HG02852 (cell line): ENCODE data around the gene FAM186B.

ENCODE experiments used
- ATAC-seq: cut with Tn5 transposase; IDR thresholded peaks from one replicate; pipeline ENCODE4 v1.9.1; 2021; ENCODE audit warnings: mild to moderate bottlenecking, moderate library complexity; ENCODE audit not compliant: unreplicated experiment

The FAM186B gene

DNA sequence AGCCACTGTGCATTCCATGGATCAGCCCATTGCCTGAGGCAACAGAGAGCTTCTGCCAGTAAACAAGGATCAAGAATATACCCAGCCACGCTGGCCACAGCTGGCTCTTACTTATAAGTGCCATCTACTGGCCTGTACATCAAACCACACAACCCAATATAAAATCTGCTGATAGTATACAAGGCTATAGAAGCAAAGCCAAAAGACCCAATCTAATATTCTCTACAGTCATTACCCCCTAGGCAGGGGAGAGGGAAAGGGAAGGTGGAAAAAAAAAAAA, 4.4 kb upstream of the FAM186B start:
- no peak for ATAC-seq

DNA sequence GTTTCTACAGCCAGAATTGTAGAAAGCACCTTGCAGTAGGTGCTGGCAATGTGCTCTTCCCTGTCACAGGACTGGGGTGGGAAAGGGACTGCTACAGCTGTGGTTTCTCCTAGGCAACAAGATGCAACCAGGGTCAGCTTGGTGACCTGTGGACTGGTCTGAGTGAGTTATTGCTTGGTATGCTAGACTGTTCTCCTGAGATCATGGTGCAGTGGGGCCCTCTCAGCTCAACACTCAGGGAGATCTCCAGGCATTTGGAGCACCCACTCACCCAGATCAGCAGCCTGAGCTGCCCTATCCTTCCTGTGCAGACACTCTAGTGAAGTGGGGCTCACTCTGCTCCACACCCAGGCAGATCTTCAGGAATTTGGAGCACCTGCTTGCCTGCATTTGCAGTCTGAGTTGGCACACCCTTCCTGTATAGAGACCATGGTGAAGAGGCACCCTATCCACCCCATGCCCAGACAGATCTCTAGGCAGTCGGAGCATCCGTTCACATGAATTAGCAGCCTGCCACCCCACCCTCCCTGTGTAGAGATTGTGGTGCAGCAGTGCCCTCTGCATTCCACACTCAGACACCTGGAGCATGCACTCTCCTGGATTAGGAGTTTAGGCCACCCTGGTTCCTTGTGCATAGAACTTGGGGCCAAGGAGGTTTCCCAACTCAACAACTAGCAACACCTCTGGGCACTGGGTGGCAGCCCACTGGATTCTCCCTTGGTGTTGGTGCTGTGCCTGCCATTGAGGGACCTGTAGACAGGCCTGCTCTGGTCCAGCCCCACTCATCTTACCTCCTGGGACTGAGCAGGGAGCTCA, 3.8 kb upstream of the FAM186B start:
- ATAC-seq: no peak

DNA sequence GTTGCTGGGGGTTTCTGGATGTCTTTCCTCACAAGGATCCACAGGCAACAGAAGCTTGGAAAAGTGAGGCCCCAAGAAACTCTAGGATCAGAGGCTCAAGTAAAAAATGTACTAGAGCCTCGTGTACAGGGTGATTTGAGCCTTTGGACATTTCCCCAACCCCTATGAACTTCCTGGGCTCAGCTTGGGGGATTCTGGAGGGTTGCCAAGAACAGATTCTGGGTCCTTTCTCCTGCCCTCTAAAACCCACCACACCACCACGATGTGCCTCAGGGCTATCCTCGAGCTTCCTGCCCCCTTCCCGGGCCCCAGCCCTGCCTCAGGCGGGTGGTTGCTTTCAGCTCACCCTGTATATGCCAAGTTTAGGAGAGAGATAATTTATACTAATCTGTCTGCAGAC, 583 bp downstream of the FAM186B start:
- ATAC-seq: no peak

GRCh38 chr12:49603721-49604120, 1.7 kb downstream of the FAM186B start:
- ATAC-seq: no peak

DNA sequence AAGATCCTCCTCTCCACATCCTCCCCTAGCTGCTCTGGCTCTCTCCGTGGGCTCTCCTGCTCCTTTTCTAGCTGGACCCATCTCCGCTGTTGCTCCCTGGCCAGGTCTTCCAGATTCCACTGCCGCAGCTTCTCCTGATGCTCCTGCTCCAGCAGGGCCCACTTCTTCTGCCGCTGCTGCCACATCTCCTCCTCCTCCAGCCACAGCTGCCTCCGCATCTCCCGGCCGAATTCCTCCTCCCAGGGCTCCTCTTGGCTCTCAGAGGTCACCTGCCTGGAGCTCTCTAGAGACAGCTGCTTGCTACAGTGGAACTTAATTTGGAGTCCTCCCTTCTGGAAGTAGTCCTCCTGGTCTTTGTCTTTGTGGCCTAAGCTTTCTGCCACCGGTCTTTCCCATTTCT, 5.5 kb downstream of the FAM186B start:
- ATAC-seq: no peak

- ATAC-seq: no peak
These were observed 6.9 kb downstream of the FAM186B start for GRCh38 chr12:49598527-49598926.

DNA sequence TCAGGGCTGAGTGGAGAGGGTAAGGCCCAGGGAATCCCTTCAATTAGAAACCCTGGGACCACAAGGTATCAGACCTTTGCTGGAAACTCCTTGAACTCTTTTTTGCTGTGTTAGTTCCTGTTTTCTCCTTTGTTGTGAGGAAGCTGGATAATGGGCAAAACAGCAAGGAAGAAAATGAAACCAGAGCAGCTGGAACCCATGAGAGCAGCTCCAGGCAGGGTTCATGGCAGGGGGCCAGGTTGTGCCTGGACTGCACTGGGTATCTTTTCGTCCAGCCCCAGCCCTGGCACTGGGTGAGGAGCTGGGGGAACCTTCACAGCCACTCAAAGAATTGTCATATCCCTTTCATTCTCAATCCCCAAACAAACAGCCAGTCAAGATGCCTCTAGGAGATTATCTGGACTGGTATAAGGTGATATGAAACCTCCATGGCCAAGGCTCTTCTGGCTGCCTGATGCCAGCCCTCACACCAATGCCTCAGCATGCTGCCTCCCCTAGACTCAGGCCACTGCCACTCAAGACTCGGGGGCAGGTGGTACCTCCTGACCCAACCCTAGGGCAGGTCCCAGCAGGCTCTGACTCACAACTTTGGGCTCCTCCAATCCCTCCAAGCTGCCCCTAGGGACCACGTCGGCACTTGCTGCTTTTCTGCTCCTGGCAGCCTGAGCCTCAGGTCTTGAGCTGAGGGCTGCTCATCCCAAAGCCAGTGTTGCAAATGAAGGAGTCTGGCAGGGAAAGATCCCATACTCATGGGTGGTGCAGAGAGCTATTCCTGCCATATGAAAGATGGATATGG, 16.5 kb downstream of the FAM186B start:
- ATAC-seq: no peak

- ATAC-seq: no peak
These were observed 17.2 kb downstream of the FAM186B start for GRCh38 chr12:49588281-49588680.

- ATAC-seq: no peak
These were observed 18.1 kb downstream of the FAM186B start for GRCh38 chr12:49587174-49587908.

- ATAC-seq: no peak
These were observed 19.7 kb downstream of the FAM186B start for GRCh38 chr12:49585477-49586459.

DNA sequence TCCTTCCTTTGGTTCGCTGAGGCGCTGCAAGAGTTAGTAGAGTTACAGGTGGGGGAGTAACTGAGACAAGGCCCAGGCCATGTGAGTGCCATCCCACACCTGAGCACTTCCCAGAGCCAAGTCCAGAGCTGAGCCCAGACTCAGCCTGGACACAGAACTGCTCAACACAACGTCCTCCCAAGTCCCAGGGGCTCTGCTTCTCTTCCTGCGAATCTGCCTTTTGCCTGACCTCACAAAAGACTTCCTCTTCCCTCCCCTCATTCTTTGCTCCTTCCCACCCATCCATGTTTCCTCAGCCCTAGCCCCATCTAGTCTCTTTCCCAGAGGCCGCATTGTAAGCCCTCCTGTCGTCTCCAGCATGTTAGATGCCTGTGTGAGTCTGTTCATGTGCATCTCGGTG, 20.8 kb downstream of the FAM186B start:
- no peak for ATAC-seq

GRCh38 chr12:49583366-49584094, 21.9 kb downstream of the FAM186B start:
- ATAC-seq: no peak

- no peak for ATAC-seq
These were observed 22.6 kb downstream of the FAM186B start for GRCh38 chr12:49582850-49583249.

GRCh38 chr12:49582201-49582600, 23.2 kb downstream of the FAM186B start:
- ATAC-seq: no peak

DNA sequence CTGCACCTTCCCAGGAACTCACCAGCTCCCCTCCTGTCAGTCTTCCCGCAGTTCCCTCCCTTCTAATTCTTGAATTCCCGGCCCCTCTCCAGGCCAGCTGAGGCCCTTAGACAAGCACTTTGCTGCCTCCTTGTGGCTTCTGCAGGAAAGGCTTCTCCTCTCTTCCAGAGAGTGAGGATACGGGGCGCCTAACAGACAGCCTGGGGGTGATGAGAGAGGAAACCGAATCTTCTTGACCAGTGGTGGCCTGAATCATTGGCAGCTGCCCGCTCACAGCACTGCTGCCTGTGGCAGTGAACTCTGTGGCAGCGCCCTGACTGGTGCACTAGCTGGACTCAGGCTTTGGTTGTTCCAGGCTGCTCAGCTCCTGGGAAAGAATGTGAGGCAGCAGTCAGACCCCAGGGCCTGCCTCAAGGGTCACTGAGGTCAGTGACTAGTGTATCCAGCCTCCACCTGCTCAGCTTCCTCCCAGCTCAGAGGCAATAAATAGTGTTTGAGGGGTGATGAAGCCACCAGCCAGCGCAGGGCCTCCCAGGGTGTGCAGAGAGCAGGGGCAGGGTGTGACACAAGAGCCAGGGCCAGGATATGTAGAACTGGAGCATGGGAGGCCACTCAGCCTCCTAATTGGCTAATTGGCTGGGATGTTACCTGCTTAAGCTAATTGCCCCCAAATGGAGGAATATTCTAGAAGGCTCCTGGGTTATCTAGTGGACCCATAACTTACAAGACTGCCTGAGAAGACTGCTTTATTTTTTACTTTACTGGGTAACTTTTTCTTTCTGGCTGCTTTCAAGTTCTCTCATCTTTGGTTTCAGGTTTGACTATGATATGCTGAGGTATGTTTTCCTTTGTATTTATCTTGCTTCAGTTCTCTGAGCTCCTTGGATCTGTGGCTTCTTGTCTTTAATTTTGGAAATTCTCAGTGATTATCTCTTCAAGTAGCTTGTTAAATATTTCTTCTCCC, 24.6 kb downstream of the FAM186B start:
- peak; percentile 51 for ATAC-seq

DNA sequence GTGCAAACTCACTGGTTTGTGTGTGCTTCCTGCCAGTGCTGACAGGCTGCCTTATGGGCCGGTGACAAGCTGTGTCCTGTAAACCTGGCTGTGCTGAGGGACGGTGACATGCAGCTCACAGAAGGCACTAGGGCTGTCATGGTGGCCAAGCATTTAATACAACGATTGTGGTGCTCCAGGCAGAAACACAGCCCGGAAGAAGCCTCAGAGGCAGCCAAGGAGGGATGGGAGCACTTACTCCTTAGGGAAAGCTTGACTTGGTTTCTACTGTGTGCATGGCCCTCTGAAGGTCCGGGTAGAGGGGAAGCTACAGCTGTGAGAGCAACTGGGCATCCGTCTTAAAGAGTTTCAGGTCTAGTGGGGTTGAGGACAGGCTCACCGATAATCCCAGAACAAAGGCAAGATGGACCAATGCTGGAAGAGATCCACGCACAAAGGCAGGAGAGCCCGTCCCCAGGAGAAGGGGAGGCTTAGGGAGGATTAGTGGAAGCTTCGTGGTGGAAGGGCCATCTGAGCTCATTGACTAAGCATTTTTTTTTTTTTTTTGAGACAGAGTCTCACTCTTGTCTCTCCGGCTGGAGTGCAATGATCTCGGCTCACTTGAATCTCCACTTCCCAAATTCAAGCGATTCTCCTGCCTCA, 26.8 kb downstream of the FAM186B start:
- ATAC-seq: no peak

GRCh38 chr12:49577589-49578315, 27.7 kb downstream of the FAM186B start:
- ATAC-seq: no peak
